ENCODE results near the gene BCL2. TPM values are rescaled to one million over a fixed set of nuclear protein-coding genes. Genes with fewer than 3 reads are reported as not detected.

Gene BCL2
- total and polyA plus RNA-seq, 2 experiments from 2014 or later, result 0.02 to 0.98 TPM

- Histone ChIP-seq H3K27me3 (no peaks in the 10 kb centered on the region), H3K4me3 (no peak overlapping the region), H3K36me3 (no peaks in the 10 kb centered on the region), H3K27ac (no peak overlapping the region), H3K4me1 (ENCODE audit: low read depth) (peaks cover 9% of the 10 kb centered on the region), H3K9me3 (ENCODE audit: low read depth) (no peaks in the 10 kb centered on the region)
- no peak for DNase-seq (ENCODE audit: low read depth in 1 of 2, low spot score in 1 of 2)
- no peak for TF ChIP-seq CTCF (IDR thresholded peaks at IDR 0.05; ENCODE audit: low read depth, low read length)
These were observed 177.8 kb downstream of the BCL2 start for GRCh38 chr18:63141778-63142176.

GRCh38 chr18:63140997-63141777, 178.4 kb downstream of the BCL2 start:
- no peak for DNase-seq (ENCODE audit: low read depth in 1 of 2, low spot score in 1 of 2)
- Histone ChIP-seq H3K27ac (no peak overlapping the region), H3K9me3 (ENCODE audit: low read depth) (no peaks in the 10 kb centered on the region), H3K36me3 (no peaks in the 10 kb centered on the region), H3K4me3 (no peak overlapping the region), H3K4me1 (ENCODE audit: low read depth) (peaks cover 9% of the 10 kb centered on the region), H3K27me3 (no peaks in the 10 kb centered on the region)
- no peak for TF ChIP-seq CTCF (IDR thresholded peaks at IDR 0.05; ENCODE audit: low read depth, low read length)

GRCh38 chr18:63140038-63140450, 179.5 kb downstream of the BCL2 start:
- Histone ChIP-seq H3K4me3 (no peak overlapping the region), H3K36me3 (no peaks in the 10 kb centered on the region), H3K9me3 (ENCODE audit: low read depth) (no peaks in the 10 kb centered on the region), H3K4me1 (ENCODE audit: low read depth) (peaks cover 9% of the 10 kb centered on the region), H3K27me3 (no peaks in the 10 kb centered on the region), H3K27ac (no peak overlapping the region)
- TF ChIP-seq CTCF (IDR thresholded peaks at IDR 0.05; ENCODE audit: low read depth, low read length), result no peak
- no peak for DNase-seq (ENCODE audit: low read depth in 1 of 2, low spot score in 1 of 2)

- no peak overlapping the region for H3K4me3 ChIP-seq
- H3K4me1 ChIP-seq (ENCODE audit: low read depth), result peaks cover 9% of the 10 kb centered on the region
- no peaks in the 10 kb centered on the region for H3K27me3 ChIP-seq
- no peak for TF ChIP-seq CTCF (IDR thresholded peaks at IDR 0.05; ENCODE audit: low read depth, low read length)
- no peak overlapping the region for H3K27ac ChIP-seq
- no peaks in the 10 kb centered on the region for H3K36me3 ChIP-seq
- no peak for DNase-seq (ENCODE audit: low read depth in 1 of 2, low spot score in 1 of 2)
- no peaks in the 10 kb centered on the region for H3K9me3 ChIP-seq (ENCODE audit: low read depth)
These were observed 180.9 kb downstream of the BCL2 start for GRCh38 chr18:63138436-63139340.

- DNase-seq (ENCODE audit: low read depth in 1 of 2, low spot score in 1 of 2), result no peak
- no peaks in the 10 kb centered on the region for H3K36me3 ChIP-seq
- no peaks in the 10 kb centered on the region for H3K27me3 ChIP-seq
- no peak overlapping the region for H3K27ac ChIP-seq
- H3K4me1 ChIP-seq (ENCODE audit: low read depth), result peaks cover 3% of the 10 kb centered on the region
- no peak for TF ChIP-seq CTCF (IDR thresholded peaks at IDR 0.05; ENCODE audit: low read depth, low read length)
- no peak overlapping the region for H3K4me3 ChIP-seq
- H3K9me3 ChIP-seq (ENCODE audit: low read depth), result no peaks in the 10 kb centered on the region
These were observed 181.6 kb downstream of the BCL2 start for GRCh38 chr18:63137999-63138435.

All from cardiac muscle cell (in vitro differentiated cells and primary cell).